ENCODE measurements around the gene AJUBA.

The AJUBA gene

GRCh38 chr14:23023022-23023794 is 40.9 kb upstream of the AJUBA start:
- no peak for DNase-seq (ENCODE audit: low spot score)
- in situ Hi-C loops (cut with MboI; ENCODE audit: low pct_unique_long_range_greater_than_20kb, low sequenced_read_pairs, unreplicated experiment): no loop called here
- no peak for TF ChIP-seq CTCF (IDR thresholded peaks at IDR 0.05; ENCODE audit: extremely low read depth, insufficient read depth, missing control alignments)

GRCh38 chr14:23021889-23022442 is 39.6 kb upstream of the AJUBA start:
- no peak for TF ChIP-seq CTCF (IDR thresholded peaks at IDR 0.05; ENCODE audit: extremely low read depth, insufficient read depth, missing control alignments)
- DNase-seq (ENCODE audit: low spot score): no peak
- in situ Hi-C loops (cut with MboI; ENCODE audit: low pct_unique_long_range_greater_than_20kb, low sequenced_read_pairs, unreplicated experiment): no loop called here

- no peak for DNase-seq (ENCODE audit: low spot score)
- in situ Hi-C loops (cut with MboI; ENCODE audit: low pct_unique_long_range_greater_than_20kb, low sequenced_read_pairs, unreplicated experiment): no loop called here
- TF ChIP-seq CTCF (IDR thresholded peaks at IDR 0.05; ENCODE audit: extremely low read depth, insufficient read depth, missing control alignments): no peak
Observed at GRCh38 chr14:23021434-23021833, 39.1 kb upstream of the AJUBA start.

- DNase-seq (ENCODE audit: low spot score): no peak
- in situ Hi-C loops (cut with MboI; ENCODE audit: low pct_unique_long_range_greater_than_20kb, low sequenced_read_pairs, unreplicated experiment): no loop called here
- no peak for TF ChIP-seq CTCF (IDR thresholded peaks at IDR 0.05; ENCODE audit: extremely low read depth, insufficient read depth, missing control alignments)
Observed at GRCh38 chr14:23020143-23021128, 38.1 kb upstream of the AJUBA start.

GRCh38 chr14:23018107-23018506 is 35.8 kb upstream of the AJUBA start:
- no peak for TF ChIP-seq CTCF (IDR thresholded peaks at IDR 0.05; ENCODE audit: extremely low read depth, insufficient read depth, missing control alignments)
- in situ Hi-C loops (cut with MboI; ENCODE audit: low pct_unique_long_range_greater_than_20kb, low sequenced_read_pairs, unreplicated experiment): no loop called here
- DNase-seq (ENCODE audit: low spot score): no peak

GRCh38 chr14:23017091-23017490 is 34.7 kb upstream of the AJUBA start:
- in situ Hi-C loops (cut with MboI; ENCODE audit: low pct_unique_long_range_greater_than_20kb, low sequenced_read_pairs, unreplicated experiment): no loop called here

More at GRCh38 chr14:23017091-23017490, 34.7 kb upstream of the AJUBA start:
- TF ChIP-seq CTCF (IDR thresholded peaks at IDR 0.05; ENCODE audit: extremely low read depth, insufficient read depth, missing control alignments): no peak
- DNase-seq (ENCODE audit: low spot score): no peak
